ENCODE data around the gene ANKRD29. TPM values are rescaled to one million over a fixed set of nuclear protein-coding genes. Genes with fewer than 3 reads are reported as not detected.

ANKRD29 gene
- total and polyA plus RNA-seq, 2 experiments from 2014 or later: 6.6 to 36.6 TPM

- no peaks in the 10 kb centered on the region for H3K27me3 Mint-ChIP-seq (ENCODE audit: insufficient read depth, low read depth, poor library complexity)
- H3K27ac Mint-ChIP-seq: no peak overlapping the region
- H4K20me1 ChIP-seq (replicated peaks; ENCODE audit: insufficient read depth): peaks cover 3% of the 10 kb centered on the region; the same call in 1 of the 2 replicates
- peaks cover 8% of the 10 kb centered on the region; the same call in 2 of the 3 replicates for H3K4me1 Mint-ChIP-seq
- H3K27ac ChIP-seq (ENCODE audit: low read depth): no peak overlapping the region
- H3K36me3 Mint-ChIP-seq (ENCODE audit: low read depth): peaks cover 37% of the 10 kb centered on the region
- no peaks in the 10 kb centered on the region for H3K9me3 Mint-ChIP-seq
- no peak overlapping the region for H2AFZ ChIP-seq
- no peak for TF ChIP-seq ZNF462 (CRISPR knock-in tag; IDR thresholded peaks at IDR 0.05)
- TF ChIP-seq ZNF114 (CRISPR knock-in tag; IDR thresholded peaks at IDR 0.05): no peak
- TF ChIP-seq CTCF (conservative IDR thresholded peaks at IDR 0.05; ENCODE audit: low read depth in 2 of 2): no peak
- no peak for TF ChIP-seq JUNB (IDR thresholded peaks at IDR 0.05; ENCODE audit: unreplicated experiment)
- TF ChIP-seq NANOG (IDR thresholded peaks at IDR 0.05; ENCODE audit: borderline replicate concordance): no peak
- TF ChIP-seq EZH2 (IDR thresholded peaks at IDR 0.05; ENCODE audit: low read depth, unreplicated experiment): no peak
- no peak for TF ChIP-seq CREB1 (CRISPR knock-in tag; IDR thresholded peaks at IDR 0.05; ENCODE audit: low read depth)
- TF ChIP-seq STAT1 (IDR thresholded peaks at IDR 0.05; ENCODE audit: unreplicated experiment): no peak
- TF ChIP-seq ZNF331 (CRISPR knock-in tag; IDR thresholded peaks at IDR 0.05; ENCODE audit: low read depth): no peak
- TF ChIP-seq ETS1 (IDR thresholded peaks at IDR 0.05): no peak
- no peaks in the 10 kb centered on the region for H3K27me3 ChIP-seq (ENCODE audit: insufficient read depth)
- peaks cover 4% of the 10 kb centered on the region for H3K4me1 ChIP-seq (ENCODE audit: insufficient read depth)
- ATAC-seq: no peak
- H3F3A ChIP-seq (replicated peaks; ENCODE audit: low read depth): no peaks in the 10 kb centered on the region
- no peak overlapping the region for H3K4me2 ChIP-seq
- no peak for DNase-seq (ENCODE audit: low spot score)
- H3K4me3 Mint-ChIP-seq: no peak overlapping the region
- 0 out of 2 replicates have a peak, but pooled peaks cover 9% of the 10 kb centered on the region for H3K79me2 ChIP-seq (replicated peaks; ENCODE audit: insufficient read depth)
- H3K4me3 ChIP-seq: no peak overlapping the region
- no peaks in the 10 kb centered on the region for H3K9me2 ChIP-seq (ENCODE audit: insufficient read depth)
- H3K36me3 ChIP-seq (ENCODE audit: insufficient read depth): peaks cover 46% of the 10 kb centered on the region; the same call in 1 of the 2 replicates
These were observed 93.2 kb downstream of the ANKRD29 start for GRCh38 chr18:23569299-23570063.
